Upper lobe of left lung (tissue), 4 donors: ENCODE results near the gene AATF.

Source experiments
- POLR2A ChIP-seq, 4 donors: fragments of 450-650 bp; IDR thresholded peaks; one replicate each; pipeline ENCODE4 v1.5.1; 2016 to 2017; ENCODE audit warnings: antibody characterized with exemption in 4 of 4, mild to moderate bottlenecking in 2 of 4
- POLR2AphosphoS5 ChIP-seq, 2 donors: sonication (generic); formaldehyde crosslinking; IDR thresholded peaks; one replicate each; pipeline ENCODE4 v1.5.1; 2017; ENCODE audit warnings: antibody characterized with exemption in 2 of 2
- TF ChIP-seq, protein P1 (sequence below), 6 experiments: fragments of 450-650 bp in 4 of 6; fragments of 200-600 bp in 2 of 6; sonication (generic) in 2 of 6; IDR thresholded peaks; one replicate each; pipeline ENCODE4 v1.5.1; 2016 to 2019; ENCODE audit warnings: antibody characterized with exemption in 6 of 6

DNA sequence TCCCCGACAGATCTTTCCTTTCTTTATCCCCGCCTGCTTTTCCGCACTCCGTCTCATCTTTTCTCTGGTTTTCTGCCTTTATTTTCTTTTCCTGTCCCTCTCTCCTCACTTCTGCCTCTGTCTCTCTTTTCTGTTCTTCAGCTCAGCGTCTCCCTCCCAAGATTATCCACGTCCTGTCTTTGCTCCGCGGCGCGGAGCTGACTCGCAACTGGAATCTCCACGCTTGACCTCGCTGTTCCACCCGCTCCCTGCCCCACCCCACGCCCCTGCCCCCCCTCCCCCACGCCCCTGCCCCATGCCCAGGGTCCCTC lies 16.4 kb upstream of the AATF start:
- no peak for TF ChIP-seq POLR2A (IDR thresholded peaks at IDR 0.05)
- TF ChIP-seq, protein P1, sequence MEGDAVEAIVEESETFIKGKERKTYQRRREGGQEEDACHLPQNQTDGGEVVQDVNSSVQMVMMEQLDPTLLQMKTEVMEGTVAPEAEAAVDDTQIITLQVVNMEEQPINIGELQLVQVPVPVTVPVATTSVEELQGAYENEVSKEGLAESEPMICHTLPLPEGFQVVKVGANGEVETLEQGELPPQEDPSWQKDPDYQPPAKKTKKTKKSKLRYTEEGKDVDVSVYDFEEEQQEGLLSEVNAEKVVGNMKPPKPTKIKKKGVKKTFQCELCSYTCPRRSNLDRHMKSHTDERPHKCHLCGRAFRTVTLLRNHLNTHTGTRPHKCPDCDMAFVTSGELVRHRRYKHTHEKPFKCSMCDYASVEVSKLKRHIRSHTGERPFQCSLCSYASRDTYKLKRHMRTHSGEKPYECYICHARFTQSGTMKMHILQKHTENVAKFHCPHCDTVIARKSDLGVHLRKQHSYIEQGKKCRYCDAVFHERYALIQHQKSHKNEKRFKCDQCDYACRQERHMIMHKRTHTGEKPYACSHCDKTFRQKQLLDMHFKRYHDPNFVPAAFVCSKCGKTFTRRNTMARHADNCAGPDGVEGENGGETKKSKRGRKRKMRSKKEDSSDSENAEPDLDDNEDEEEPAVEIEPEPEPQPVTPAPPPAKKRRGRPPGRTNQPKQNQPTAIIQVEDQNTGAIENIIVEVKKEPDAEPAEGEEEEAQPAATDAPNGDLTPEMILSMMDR (IDR thresholded peaks at IDR 0.05): no peak
- TF ChIP-seq POLR2AphosphoS5 (IDR thresholded peaks at IDR 0.05): no peak
